ENCODE results near the gene SORBS1. TPM values are rescaled to one million over a fixed set of nuclear protein-coding genes. Genes with fewer than 3 reads are reported as not detected.

SORBS1 gene
- total RNA-seq, 2 experiments from 2014 or later = 0.57 to 3.1 TPM

DNA sequence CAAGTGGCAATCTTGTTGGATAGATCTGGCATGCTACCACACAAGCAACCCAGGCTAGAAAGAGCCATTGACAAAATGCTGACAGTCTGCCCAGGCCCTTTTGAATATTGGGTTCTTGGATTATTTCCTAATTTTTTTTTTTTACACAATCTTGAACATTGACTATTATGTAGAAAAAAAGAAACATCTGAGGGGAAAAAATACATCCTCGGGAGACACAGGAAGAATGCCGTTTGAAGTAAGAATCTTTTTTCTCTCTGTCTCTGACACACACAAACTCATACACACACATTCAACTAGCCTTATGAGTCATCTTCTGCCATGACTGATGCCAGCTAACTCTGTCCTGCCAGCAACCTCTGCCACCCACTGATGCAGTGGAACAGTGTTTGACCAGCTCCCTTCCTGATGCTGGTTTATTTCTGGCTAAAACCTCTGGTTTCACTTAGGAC, 47.2 kb downstream of the SORBS1 start:
- H3K4me3 ChIP-seq (ENCODE audit: low read depth, low read length, poor library complexity, severe bottlenecking) = no peak overlapping the region
- no peaks in the 10 kb centered on the region for H4K20me1 ChIP-seq (ENCODE audit: insufficient read depth, low read length)
- POLR2A ChIA-PET = interaction anchor here (0.7 to 0.9 kb wide), 2 partner anchors 70 to 161 kb away, joined by 3 read pairs; no protein-coding TSS in a partner anchor
- BruUV-seq (replicated peaks) = no TSS peak
- H3K4me2 ChIP-seq (ENCODE audit: low read length) = no peak overlapping the region
- no peaks in the 10 kb centered on the region for H3K4me1 ChIP-seq (ENCODE audit: insufficient read depth, low read length, poor library complexity, severe bottlenecking)
- intact Hi-C loops (cut with micrococcal nuclease; ENCODE audit: unreplicated experiment) = no loop called here
- H3K27ac ChIP-seq (ENCODE audit: low read depth, low read length, poor library complexity, severe bottlenecking) = no peak overlapping the region
- no peak overlapping the region for H2AFZ ChIP-seq (ENCODE audit: low read length)
- CTCF ChIA-PET (ENCODE audit: unreplicated experiment) = no interaction called here
- no peaks in the 10 kb centered on the region for H3K9me2 ChIP-seq (ENCODE audit: insufficient read depth, low read length)
- no peaks in the 10 kb centered on the region for H3K79me2 ChIP-seq (ENCODE audit: insufficient read depth, low read depth, low read length)
- no peak for DNase-seq (ENCODE audit: low spot score)
- no peaks in the 10 kb centered on the region for H3K9me3 ChIP-seq (ENCODE audit: low read length)
- TF ChIP-seq, protein P1, sequence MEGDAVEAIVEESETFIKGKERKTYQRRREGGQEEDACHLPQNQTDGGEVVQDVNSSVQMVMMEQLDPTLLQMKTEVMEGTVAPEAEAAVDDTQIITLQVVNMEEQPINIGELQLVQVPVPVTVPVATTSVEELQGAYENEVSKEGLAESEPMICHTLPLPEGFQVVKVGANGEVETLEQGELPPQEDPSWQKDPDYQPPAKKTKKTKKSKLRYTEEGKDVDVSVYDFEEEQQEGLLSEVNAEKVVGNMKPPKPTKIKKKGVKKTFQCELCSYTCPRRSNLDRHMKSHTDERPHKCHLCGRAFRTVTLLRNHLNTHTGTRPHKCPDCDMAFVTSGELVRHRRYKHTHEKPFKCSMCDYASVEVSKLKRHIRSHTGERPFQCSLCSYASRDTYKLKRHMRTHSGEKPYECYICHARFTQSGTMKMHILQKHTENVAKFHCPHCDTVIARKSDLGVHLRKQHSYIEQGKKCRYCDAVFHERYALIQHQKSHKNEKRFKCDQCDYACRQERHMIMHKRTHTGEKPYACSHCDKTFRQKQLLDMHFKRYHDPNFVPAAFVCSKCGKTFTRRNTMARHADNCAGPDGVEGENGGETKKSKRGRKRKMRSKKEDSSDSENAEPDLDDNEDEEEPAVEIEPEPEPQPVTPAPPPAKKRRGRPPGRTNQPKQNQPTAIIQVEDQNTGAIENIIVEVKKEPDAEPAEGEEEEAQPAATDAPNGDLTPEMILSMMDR (conservative IDR thresholded peaks at IDR 0.05; ENCODE audit: low read length) = no peak
- TF ChIP-seq EZH2phosphoT487 (IDR thresholded peaks at IDR 0.05; ENCODE audit: borderline replicate concordance, low read depth, low read length) = no peak
- no peaks in the 10 kb centered on the region for H3K36me3 ChIP-seq (ENCODE audit: insufficient read depth, low read length)

DNA sequence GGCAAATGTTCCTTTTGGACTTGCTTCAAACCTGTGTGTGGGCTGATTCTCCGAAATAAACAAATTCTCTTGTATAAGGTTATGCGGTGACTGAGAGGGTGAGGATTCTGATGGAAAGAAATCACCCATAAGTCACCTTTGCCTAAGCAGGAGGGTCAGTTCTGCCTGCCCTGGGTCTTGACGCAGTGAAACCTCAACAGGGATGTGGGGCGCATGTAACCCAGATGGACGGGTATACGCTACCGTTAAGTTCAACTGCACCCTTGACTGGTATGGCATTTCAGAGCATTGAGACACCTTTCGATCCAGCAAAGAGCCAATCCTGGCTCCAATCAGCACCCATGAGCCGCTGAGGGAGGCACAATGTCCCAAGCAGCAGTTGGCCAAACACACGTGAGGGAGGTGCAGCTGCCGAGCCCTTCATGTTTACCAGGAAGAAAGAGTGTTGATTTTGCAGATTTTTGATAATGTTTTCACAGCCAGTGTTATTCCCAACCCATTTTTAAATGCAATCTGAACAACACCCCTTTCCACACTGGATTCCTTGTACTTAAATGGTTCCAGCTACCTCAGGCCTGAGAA, 48.1 kb downstream of the SORBS1 start:
- TF ChIP-seq EZH2phosphoT487 (IDR thresholded peaks at IDR 0.05; ENCODE audit: borderline replicate concordance, low read depth, low read length) = no peak
- TF ChIP-seq, protein P1 (conservative IDR thresholded peaks at IDR 0.05; ENCODE audit: low read length) = no peak
- Histone ChIP-seq H3K9me2 (ENCODE audit: insufficient read depth, low read length) (no peaks in the 10 kb centered on the region), H3K4me1 (ENCODE audit: insufficient read depth, low read length, poor library complexity, severe bottlenecking) (no peaks in the 10 kb centered on the region), H3K9me3 (ENCODE audit: low read length) (no peaks in the 10 kb centered on the region), H3K4me3 (ENCODE audit: low read depth, low read length, poor library complexity, severe bottlenecking) (no peak overlapping the region), H3K36me3 (ENCODE audit: insufficient read depth, low read length) (no peaks in the 10 kb centered on the region), H3K79me2 (ENCODE audit: insufficient read depth, low read depth, low read length) (no peaks in the 10 kb centered on the region), H2AFZ (ENCODE audit: low read length) (no peak overlapping the region), H3K4me2 (ENCODE audit: low read length) (no peak overlapping the region), H4K20me1 (ENCODE audit: insufficient read depth, low read length) (no peaks in the 10 kb centered on the region), H3K27ac (ENCODE audit: low read depth, low read length, poor library complexity, severe bottlenecking) (no peak overlapping the region)
- ChIA-PET POLR2A (no interaction called here), CTCF (ENCODE audit: unreplicated experiment) (no interaction called here)
- DNase-seq (ENCODE audit: low spot score) = no peak
- no TSS peak for BruUV-seq (replicated peaks)
- intact Hi-C loops (cut with micrococcal nuclease; ENCODE audit: unreplicated experiment) = no loop called here

DNA sequence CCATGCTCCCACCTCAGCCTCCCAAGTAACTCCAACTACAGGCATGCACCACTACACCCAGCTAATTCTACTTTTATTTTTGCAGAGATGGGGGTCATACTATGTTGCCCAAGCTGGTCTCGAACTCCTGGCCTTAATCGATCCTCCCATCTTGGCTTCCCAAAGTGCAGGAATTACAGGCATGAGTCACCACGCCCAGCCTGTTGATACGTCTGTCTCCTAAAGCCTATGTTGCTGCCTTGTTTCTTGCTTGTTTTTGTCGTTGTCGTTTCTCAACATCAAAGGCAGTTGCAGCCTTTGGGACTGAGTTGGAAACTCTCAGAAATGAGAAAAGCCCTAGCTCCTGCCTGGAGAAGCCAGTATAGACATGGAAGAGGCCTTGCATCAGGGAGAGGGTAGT, 49.9 kb downstream of the SORBS1 start:
- POLR2A ChIA-PET = interaction anchor here (0.7 kb wide), 1 partner anchor 183 kb away, joined by 3 read pairs; no protein-coding TSS in a partner anchor
- H2AFZ ChIP-seq (ENCODE audit: low read length) = no peak overlapping the region
- no peak overlapping the region for H3K4me2 ChIP-seq (ENCODE audit: low read length)
- no TSS peak for BruUV-seq (replicated peaks)
- no peak for DNase-seq (ENCODE audit: low spot score)
- no peaks in the 10 kb centered on the region for H3K4me1 ChIP-seq (ENCODE audit: insufficient read depth, low read length, poor library complexity, severe bottlenecking)
- no peak for TF ChIP-seq EZH2phosphoT487 (IDR thresholded peaks at IDR 0.05; ENCODE audit: borderline replicate concordance, low read depth, low read length)
- TF ChIP-seq, protein P1 (conservative IDR thresholded peaks at IDR 0.05; ENCODE audit: low read length) = no peak
- no peaks in the 10 kb centered on the region for H3K79me2 ChIP-seq (ENCODE audit: insufficient read depth, low read depth, low read length)
- H3K4me3 ChIP-seq (ENCODE audit: low read depth, low read length, poor library complexity, severe bottlenecking) = no peak overlapping the region
- H3K9me3 ChIP-seq (ENCODE audit: low read length) = no peaks in the 10 kb centered on the region
- H3K27ac ChIP-seq (ENCODE audit: low read depth, low read length, poor library complexity, severe bottlenecking) = no peak overlapping the region
- H3K36me3 ChIP-seq (ENCODE audit: insufficient read depth, low read length) = no peaks in the 10 kb centered on the region
- H3K9me2 ChIP-seq (ENCODE audit: insufficient read depth, low read length) = no peaks in the 10 kb centered on the region
- intact Hi-C loops (cut with micrococcal nuclease; ENCODE audit: unreplicated experiment) = no loop called here
- CTCF ChIA-PET (ENCODE audit: unreplicated experiment) = no interaction called here
- no peaks in the 10 kb centered on the region for H4K20me1 ChIP-seq (ENCODE audit: insufficient read depth, low read length)
